ENCODE measurements around the gene LPAR5. TPM values are rescaled to one million over a fixed set of nuclear protein-coding genes. Genes with fewer than 3 reads are reported as not detected.

LPAR5 gene
- total RNA-seq, 2 donors from 2014 or later: 5.6 to 10.6 TPM

DNA sequence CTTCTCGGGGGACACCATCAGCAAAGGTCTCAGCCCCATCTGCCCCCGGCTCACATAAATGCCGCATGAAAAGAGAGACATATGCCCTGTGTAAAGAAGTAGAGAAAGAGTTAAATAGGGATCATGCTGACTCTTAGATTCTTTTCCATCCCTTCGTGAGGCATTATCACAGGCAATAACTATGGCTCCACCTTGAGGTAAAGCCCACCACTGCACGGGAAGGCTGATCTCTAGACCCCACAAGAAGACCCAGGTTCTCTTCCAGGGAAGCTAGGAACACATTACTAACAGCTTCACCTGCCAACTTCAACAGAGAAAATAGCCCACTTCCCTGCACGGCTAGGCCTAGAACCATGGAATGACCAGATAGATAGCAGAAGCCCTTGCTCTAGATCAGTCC lies 53.6 kb downstream of the LPAR5 start:
- Mint-ChIP-seq H3K4me3 (no peak overlapping the region), H3K27me3 (no peaks in the 10 kb centered on the region), H3K4me1 (ENCODE audit: low read depth in 2 of 2) (peaks cover 0 to 4% of the 10 kb centered on the region in 2 donors), H3K27ac (no peak overlapping the region), H3K9me3 (no peaks in the 10 kb centered on the region), H3K36me3 (peaks cover 45% of the 10 kb centered on the region)
- DNase-seq (ENCODE audit: low spot score) (no peak), ATAC-seq (no peak)

DNA sequence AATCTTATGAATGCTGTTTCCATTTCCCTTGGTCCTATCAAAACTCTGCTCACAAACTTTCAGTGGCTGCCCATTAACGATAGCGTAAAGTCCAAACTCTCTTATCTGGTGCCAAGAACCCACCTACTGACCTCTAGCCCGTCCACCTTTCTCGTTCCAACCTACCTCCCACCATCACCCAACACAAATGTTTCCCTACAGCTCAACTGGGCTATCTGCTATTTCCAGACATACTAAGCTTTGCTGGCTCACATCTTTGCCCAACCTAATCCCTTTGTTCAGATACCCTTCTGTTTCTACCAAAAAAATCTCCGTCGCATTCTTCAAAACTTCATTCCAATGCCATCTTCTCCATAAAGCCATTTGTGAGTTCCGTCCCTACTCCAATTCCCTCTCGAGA lies 60.1 kb downstream of the LPAR5 start:
- H3K4me3 Mint-ChIP-seq: no peak overlapping the region

DNA sequence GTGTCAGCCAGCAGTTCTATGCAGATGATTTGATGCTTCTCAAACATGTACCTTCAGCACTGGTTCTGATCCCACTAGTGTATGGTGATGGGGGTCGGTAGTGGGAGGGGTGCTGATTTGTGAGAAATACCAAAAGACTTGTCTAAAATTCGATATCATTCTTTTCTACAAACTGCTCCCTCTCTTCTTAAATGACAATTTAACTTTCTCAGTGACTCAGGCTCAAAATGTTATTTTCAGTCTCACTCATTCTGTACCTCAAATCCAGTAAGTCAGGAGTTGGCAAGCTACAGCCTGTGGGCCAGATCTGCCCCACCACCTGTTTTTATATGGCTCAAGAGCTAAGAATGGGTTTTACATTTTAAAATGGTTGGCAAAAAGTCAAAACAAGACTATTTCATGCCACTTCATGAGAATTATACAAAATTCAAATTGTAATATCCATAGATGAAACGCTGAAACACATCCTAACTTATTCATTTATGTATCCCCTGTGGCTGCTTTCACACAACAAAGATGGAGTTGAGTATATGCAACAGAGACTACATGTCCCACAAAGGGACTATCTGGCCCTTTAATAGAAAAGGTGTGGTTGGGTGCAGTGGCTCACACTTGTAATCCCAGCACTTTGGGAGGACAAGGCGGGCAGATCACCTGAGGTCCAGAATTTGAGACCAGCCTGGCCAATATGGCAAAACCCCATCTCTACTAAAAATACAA lies 61.0 kb downstream of the LPAR5 start:
- H3K4me1 Mint-ChIP-seq (ENCODE audit: low read depth in 2 of 2): peaks cover 13 to 28% of the 10 kb centered on the region in 2 donors
- no peaks in the 10 kb centered on the region for H3K27me3 Mint-ChIP-seq
- H3K9me3 Mint-ChIP-seq: no peaks in the 10 kb centered on the region
- H3K4me3 Mint-ChIP-seq: no peak overlapping the region
- DNase-seq (ENCODE audit: low spot score) (no peak), ATAC-seq (peak in 1 of 2 donors; percentile 77)
- peaks cover 43% of the 10 kb centered on the region for H3K36me3 Mint-ChIP-seq
- peak overlapping the region; percentile 36 to 48 for H3K27ac Mint-ChIP-seq

More for the DNA sequence above, 60.1 kb downstream of the LPAR5 start:
- Mint-ChIP-seq H3K4me1 (ENCODE audit: low read depth in 2 of 2) (peaks cover 6 to 24% of the 10 kb centered on the region in 2 donors), H3K36me3 (peaks cover 37% of the 10 kb centered on the region), H3K27me3 (no peaks in the 10 kb centered on the region), H3K27ac (peak overlapping the region in 1 of 2 donors; percentile 36), H3K9me3 (no peaks in the 10 kb centered on the region)
- no peak for DNase-seq (ENCODE audit: low spot score)
- ATAC-seq: no peak

DNA sequence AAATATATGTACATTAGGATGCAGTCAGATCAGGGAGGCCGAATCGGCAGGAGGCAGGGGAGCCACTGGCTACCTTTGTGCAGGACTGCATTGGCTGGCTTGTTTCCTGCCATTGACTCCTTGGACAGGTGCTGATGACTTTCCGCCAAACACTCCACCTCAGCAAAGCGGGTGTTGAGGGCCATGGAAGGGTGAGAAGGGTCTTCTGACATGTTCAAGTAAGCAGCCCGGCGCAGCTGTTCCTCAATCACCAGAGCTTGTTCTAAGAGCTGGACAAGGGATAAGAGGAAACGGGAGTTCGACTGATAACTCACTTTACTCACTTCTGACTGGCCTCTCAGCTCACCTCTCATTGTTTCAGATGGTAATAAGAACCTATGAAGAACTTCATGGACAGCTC lies 62.8 kb downstream of the LPAR5 start:
- Mint-ChIP-seq H3K36me3 (peaks cover 39% of the 10 kb centered on the region), H3K27me3 (no peaks in the 10 kb centered on the region), H3K9me3 (no peaks in the 10 kb centered on the region), H3K4me3 (no peak overlapping the region), H3K4me1 (ENCODE audit: low read depth in 2 of 2) (peaks cover 21 to 34% of the 10 kb centered on the region in 2 donors), H3K27ac (no peak overlapping the region)
- DNase-seq (ENCODE audit: low spot score) (no peak), ATAC-seq (no peak)

DNA sequence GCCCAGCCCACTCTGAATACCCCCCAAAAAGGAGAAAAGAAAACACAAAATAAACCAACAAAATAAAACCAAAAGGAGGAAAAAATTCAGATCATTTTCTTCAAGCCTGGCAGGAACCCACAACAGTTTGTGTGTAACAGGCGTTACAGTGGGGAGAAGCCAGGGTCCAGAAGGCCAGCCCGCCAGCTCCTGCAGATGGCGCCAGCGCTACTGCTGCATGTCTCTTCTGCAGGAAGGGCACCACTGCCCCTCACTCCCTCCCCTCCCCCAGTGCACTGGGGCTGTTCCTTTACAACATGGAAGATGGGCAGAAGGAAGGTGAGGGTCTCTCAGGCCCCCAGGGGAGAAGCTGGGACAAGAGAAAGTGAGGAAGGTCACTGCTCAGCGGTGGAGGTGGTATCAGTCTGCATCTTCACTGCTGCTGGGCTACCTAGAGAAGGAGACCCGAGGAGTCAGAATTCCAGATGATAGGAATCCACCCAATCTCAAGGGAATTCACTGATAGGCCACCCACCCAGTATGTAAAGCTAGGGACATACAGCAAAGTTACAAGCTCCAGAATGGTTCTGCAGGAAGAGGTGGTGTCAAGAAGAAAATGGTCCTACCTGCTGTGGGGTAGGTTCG lies 65.4 kb downstream of the LPAR5 start:
- Mint-ChIP-seq H3K27me3 (no peaks in the 10 kb centered on the region), H3K4me3 (peak overlapping the region; percentile 53), H3K36me3 (peaks cover 44% of the 10 kb centered on the region), H3K4me1 (ENCODE audit: low read depth in 2 of 2) (peaks cover 39 to 50% of the 10 kb centered on the region in 2 donors), H3K9me3 (no peaks in the 10 kb centered on the region), H3K27ac (peak overlapping the region; percentile 8 to 67)
- ATAC-seq (no peak), DNase-seq (ENCODE audit: low spot score) (no peak)

DNA sequence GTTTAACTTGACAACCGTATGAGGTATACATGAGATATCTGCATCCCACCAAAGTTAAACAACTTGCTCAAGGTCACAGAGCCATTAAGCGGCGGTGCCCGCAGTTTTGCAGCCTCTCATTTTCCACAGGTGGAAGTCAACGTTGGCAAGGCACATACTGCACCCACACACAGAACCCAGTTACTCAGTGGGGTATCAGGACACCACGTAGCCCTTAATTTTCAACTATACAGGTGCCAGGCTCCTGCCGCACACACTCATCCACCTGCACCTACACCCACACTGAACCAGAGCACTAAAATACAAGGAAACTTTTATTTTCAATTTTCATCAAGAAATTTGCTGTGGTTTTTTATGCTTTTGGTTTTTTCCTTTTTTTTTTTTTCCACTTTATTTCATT lies 66.0 kb downstream of the LPAR5 start:
- peaks cover 44% of the 10 kb centered on the region for H3K36me3 Mint-ChIP-seq
- DNase-seq (ENCODE audit: low spot score): no peak
- H3K4me3 Mint-ChIP-seq: peak overlapping the region; percentile 53
- H3K4me1 Mint-ChIP-seq (ENCODE audit: low read depth in 2 of 2): peaks cover 39 to 50% of the 10 kb centered on the region in 2 donors
- no peak for ATAC-seq
- no peaks in the 10 kb centered on the region for H3K27me3 Mint-ChIP-seq
- H3K27ac Mint-ChIP-seq: peak overlapping the region; percentile 8 to 67
- no peaks in the 10 kb centered on the region for H3K9me3 Mint-ChIP-seq

DNA sequence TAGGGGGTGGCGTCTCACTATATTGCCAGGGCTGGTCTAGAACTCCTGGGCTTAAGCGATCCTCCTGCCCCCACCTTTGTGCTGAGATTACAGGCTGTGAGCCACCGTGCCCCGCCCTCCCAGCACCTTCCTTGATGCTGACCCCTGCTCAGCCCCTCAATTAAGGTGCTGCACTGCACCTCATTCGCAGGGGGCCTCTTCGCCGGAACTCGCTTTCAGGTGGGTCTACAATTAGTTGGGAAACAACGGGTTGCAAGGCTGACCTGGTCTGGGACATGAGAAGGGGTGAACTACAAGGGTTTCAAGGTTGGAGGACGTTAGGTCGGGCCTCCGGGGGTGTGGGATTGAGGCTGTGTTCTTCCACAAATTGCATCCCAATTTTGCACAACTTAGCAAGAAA lies 66.4 kb downstream of the LPAR5 start:
- no peak for ATAC-seq
- Mint-ChIP-seq H3K27me3 (no peaks in the 10 kb centered on the region), H3K9me3 (no peaks in the 10 kb centered on the region), H3K27ac (peak overlapping the region; percentile 67 to 94), H3K4me1 (ENCODE audit: low read depth in 2 of 2) (peaks cover 41 to 47% of the 10 kb centered on the region in 2 donors), H3K36me3 (peaks cover 46% of the 10 kb centered on the region), H3K4me3 (peak overlapping the region; percentile 53)
- DNase-seq (ENCODE audit: low spot score): no peak

Other genes with a start within 250 kb of the LPAR5 start
- 1 to 10 TPM; 2.1 to 2.2 TPM for gene CD27, start 191.0 kb downstream of the LPAR5 start, total RNA-seq
- gene TAPBPL, start 183.9 kb downstream of the LPAR5 start, total RNA-seq: 10 to 100 TPM; 24.6 to 26.3 TPM
- gene VAMP1, start 165.3 kb downstream of the LPAR5 start, total RNA-seq: 10 to 100 TPM; 24.1 to 36.8 TPM
- gene MRPL51, start 142.7 kb downstream of the LPAR5 start, total RNA-seq: 100 to 1,000 TPM; 200 to 217 TPM
- 100 to 1,000 TPM in 1 of 2 donors, 10 to 100 TPM in 1; 73.4 to 131 TPM for gene NCAPD2, start 141.9 kb downstream of the LPAR5 start, total RNA-seq
- gene GAPDH, start 101.4 kb downstream of the LPAR5 start, total RNA-seq: 1,000 to 10,000 TPM; 4,687 to 5,410 TPM
- 10 to 100 TPM; 28.0 to 30.5 TPM for gene IFFO1, start 79.9 kb downstream of the LPAR5 start, total RNA-seq
- 100 to 1,000 TPM; 103 to 201 TPM for gene NOP2, start 67.7 kb downstream of the LPAR5 start, total RNA-seq
- 100 to 1,000 TPM; 239 to 352 TPM for gene CHD4, start 28.6 kb downstream of the LPAR5 start, total RNA-seq
- 1 to 10 TPM in 1 of 2 donors, under 1 TPM in 1; 0.98 to 2.1 TPM for gene ACRBP, start 11.5 kb upstream of the LPAR5 start, total RNA-seq
- 10 to 100 TPM; 13.0 to 16.7 TPM for gene ING4, start 27.2 kb upstream of the LPAR5 start, total RNA-seq
- gene ZNF384, start 53.4 kb upstream of the LPAR5 start, total RNA-seq: 10 to 100 TPM; 81.1 to 90.0 TPM
- under 1 TPM in 1 of 2 donors, not detected in 1; 0.17 TPM for gene PIANP, start 64.9 kb upstream of the LPAR5 start, total RNA-seq
- gene COPS7A, start 88.1 kb upstream of the LPAR5 start, total RNA-seq: 10 to 100 TPM; 49.6 to 60.6 TPM
- 100 to 1,000 TPM in 1 of 2 donors, 10 to 100 TPM in 1; 98.3 to 124 TPM for gene MLF2, start 117.2 kb upstream of the LPAR5 start, total RNA-seq
- 10 to 100 TPM; 50.4 to 93.8 TPM for gene PTMS, start 130.4 kb upstream of the LPAR5 start, total RNA-seq
- gene LAG3, start 136.6 kb upstream of the LPAR5 start, total RNA-seq: 100 to 1,000 TPM in 1 of 2 donors, 10 to 100 TPM in 1; 78.2 to 365 TPM
- 1 to 10 TPM in 1 of 2 donors, under 1 TPM in 1; 0.43 to 5.4 TPM for gene CD4, start 153.6 kb upstream of the LPAR5 start, total RNA-seq
- gene GPR162, start 185.9 kb upstream of the LPAR5 start, total RNA-seq: not detected
- gene P3H3, start 192.4 kb upstream of the LPAR5 start, total RNA-seq: 1 to 10 TPM in 1 of 2 donors, not detected in 1; 1.3 TPM
- gene GNB3, start 205.0 kb upstream of the LPAR5 start, total RNA-seq: not detected
- gene CDCA3, start 215.3 kb upstream of the LPAR5 start, total RNA-seq: 100 to 1,000 TPM in 1 of 2 donors, 10 to 100 TPM in 1; 40.7 to 105 TPM
- 100 to 1,000 TPM in 1 of 2 donors, 10 to 100 TPM in 1; 91.7 to 105 TPM for gene USP5, start 216.2 kb upstream of the LPAR5 start, total RNA-seq
- gene TPI1, start 231.6 kb upstream of the LPAR5 start, total RNA-seq: 1,000 to 10,000 TPM; 1,157 to 1,903 TPM
- 1 to 10 TPM; 6.0 to 6.9 TPM for gene SPSB2, start 237.3 kb upstream of the LPAR5 start, total RNA-seq

Measured in natural killer cell treated with Interleukin-12 subunit alpha and Interleukin-12 subunit beta and Interleukin-15 and Interleukin-18, amount 100 ng/mL, for 72 hours (primary cell).